ENCODE data around the gene IFITM2.
"Not testable (repeated sequence)": the region's sequence is repeated elsewhere in the genome, so short reads cannot be mapped to it uniquely, and the experiment has no call there.

IFITM2 gene

DNA sequence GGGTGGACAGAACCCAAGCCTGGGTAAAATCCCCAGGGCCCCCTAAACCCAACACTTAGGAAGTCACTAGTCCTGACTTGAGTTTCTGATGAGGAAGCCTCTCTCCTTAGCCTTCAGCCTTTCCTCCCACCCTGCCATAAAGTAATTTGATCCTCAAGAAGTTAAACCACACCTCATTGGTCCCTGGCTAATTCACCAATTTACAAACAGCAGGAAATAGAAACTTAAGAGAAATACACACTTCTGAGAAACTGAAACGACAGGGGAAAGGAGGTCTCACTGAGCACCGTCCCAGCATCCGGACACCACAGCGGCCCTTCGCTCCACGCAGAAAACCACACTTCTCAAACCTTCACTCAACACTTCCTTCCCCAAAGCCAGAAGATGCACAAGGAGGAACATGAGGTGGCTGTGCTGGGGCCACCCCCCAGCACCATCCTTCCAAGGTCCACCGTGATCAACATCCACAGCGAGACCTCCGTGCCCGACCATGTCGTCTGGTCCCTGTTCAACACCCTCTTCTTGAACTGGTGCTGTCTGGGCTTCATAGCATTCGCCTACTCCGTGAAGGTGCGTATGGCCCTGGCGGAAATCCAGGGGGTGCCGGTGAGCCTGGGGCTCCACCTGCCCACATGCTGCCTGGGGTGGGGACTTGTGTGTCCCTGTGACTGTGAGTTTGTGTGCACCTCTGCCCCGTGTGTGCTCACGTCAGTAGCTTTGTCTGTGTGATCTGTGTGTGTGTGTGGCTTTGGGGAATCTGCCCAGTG is 6.4 kb downstream of the IFITM2 start, which contains the start of gene IFITM1:
Gene IFITM1, plus strand, starts transcription at position 254 of the 767 bp plus-strand sequence. Its CDS starts 131 bp downstream, at position 385.
- ChIA-PET POLR2A (ENCODE audit: low non-redundant PET) (no interaction called here), CTCF (no interaction called here)
- DNase-seq (ENCODE audit: low spot score): peak; percentile 75
- H3K27ac ChIP-seq: peak within 1 kb of the TSS; percentile 96
- TF ChIP-seq, protein P1, sequence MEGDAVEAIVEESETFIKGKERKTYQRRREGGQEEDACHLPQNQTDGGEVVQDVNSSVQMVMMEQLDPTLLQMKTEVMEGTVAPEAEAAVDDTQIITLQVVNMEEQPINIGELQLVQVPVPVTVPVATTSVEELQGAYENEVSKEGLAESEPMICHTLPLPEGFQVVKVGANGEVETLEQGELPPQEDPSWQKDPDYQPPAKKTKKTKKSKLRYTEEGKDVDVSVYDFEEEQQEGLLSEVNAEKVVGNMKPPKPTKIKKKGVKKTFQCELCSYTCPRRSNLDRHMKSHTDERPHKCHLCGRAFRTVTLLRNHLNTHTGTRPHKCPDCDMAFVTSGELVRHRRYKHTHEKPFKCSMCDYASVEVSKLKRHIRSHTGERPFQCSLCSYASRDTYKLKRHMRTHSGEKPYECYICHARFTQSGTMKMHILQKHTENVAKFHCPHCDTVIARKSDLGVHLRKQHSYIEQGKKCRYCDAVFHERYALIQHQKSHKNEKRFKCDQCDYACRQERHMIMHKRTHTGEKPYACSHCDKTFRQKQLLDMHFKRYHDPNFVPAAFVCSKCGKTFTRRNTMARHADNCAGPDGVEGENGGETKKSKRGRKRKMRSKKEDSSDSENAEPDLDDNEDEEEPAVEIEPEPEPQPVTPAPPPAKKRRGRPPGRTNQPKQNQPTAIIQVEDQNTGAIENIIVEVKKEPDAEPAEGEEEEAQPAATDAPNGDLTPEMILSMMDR (conservative IDR thresholded peaks at IDR 0.05; ENCODE audit: low read depth): no peak

DNA sequence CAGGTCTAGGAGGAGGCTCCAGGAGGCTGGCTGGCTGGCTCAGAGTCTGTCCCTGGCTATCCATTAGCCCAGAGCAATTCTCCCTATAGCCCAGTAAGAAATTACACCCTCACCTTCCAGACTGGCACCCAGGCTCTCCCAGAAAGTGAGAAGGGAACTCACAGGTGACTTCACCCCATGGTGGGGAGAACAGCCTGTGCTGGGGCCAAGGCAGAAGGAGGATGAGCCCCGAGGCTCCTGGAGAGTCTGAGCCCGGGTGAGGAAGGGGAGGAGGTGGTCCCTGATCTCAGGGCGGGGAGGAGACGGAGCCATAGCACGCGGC is 6.9 kb downstream of the IFITM2 start:
- DNase-seq (ENCODE audit: low spot score); CTCF ChIA-PET; POLR2A ChIA-PET (ENCODE audit: low non-redundant PET): not testable (repeated sequence)
- H3K27ac ChIP-seq: peak overlapping the region; percentile 96

DNA sequence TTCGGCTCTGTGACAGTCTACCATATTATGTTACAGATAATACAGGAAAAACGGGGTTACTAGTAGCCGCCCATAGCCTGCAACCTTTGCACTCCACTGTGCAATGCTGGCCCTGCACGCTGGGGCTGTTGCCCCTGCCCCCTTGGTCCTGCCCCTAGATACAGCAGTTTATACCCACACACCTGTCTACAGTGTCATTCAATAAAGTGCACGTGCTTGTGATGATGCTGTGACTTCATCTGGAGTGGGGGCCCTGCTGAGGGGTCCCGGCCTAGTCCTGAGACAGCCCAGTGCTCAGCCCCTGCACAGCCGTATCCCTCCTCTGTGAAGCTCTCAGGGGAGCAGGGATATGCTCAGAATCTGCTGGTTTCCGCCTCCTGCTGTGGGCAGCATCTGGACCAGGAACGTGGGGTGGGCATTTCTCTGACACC is 7.5 kb downstream of the IFITM2 start:
- DNase-seq (ENCODE audit: low spot score): no peak
- H3K27ac ChIP-seq: peak overlapping the region; percentile 96
- ChIA-PET POLR2A (ENCODE audit: low non-redundant PET) (no interaction called here), CTCF (interaction anchor here (0.6 kb wide), 1 partner anchor 1234 kb away, joined by 4 read pairs; no protein-coding TSS in a partner anchor)
- TF ChIP-seq, protein P1 (conservative IDR thresholded peaks at IDR 0.05; ENCODE audit: low read depth): no peak

DNA sequence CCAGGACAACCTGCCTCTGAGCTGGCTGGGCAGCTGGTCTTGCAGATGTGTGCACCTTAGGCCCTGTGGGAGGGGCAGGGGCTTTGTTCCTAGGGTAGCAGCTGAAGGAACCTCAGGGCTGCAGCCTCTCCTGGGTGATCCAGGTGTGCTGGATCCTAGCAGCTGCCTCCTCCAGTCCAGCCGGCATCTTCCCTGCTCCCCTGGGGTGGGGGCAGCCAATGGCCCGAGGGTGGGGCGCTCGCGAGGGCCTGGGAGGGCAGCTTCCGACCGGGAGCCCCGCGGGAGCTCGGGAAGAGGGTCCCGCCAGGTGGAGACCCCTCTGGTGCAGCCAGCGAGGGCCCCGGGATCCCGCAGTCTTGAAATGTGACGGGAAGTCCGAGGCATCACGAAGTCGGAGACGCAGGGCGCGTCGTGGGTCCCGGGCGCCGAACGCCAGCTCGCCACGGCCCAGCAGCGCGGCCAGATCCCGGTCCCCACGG is 7.9 kb downstream of the IFITM2 start:
- no peak for DNase-seq (ENCODE audit: low spot score)
- H3K27ac ChIP-seq: peak overlapping the region; percentile 96
- CTCF ChIA-PET: interaction anchor here (0.6 kb wide), 1 partner anchor 1234 kb away, joined by 4 read pairs; no protein-coding TSS in a partner anchor

DNA sequence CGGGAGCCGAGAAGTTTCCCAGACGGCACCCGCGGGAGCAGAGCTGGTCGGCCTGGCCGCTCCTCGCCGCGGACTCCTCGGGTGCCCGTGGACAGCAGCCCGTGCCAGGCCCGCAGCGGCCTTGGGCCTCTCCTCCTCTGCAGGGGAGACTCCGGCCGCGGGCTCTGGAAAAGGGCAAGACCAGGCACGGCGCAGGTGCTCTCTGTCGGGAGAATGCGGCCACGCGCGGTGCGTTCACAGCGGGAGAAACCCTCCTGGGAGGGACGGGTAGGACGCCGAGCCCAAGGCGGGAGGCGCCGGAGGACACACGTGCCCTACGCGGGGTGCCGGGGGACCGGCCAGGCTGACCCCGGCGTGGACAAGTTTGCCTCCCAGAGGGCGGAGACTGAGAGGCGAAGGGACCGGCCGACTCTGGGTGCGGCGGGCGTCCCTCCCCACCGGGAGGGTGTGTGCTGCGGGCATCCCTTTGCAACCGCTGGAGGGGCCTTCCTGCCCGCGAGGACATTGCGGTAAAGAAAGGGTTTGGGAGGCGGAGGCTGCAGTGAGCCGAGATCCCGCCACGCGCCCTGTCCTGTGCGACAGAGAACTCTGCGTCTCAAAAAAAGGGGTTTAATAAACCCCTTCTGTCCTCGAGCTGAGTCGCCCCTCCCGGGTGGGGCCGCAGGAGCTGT is 8.6 kb downstream of the IFITM2 start:
- TF ChIP-seq, protein P1 (conservative IDR thresholded peaks at IDR 0.05; ENCODE audit: low read depth): no peak
- DNase-seq (ENCODE audit: low spot score): no peak
- peak overlapping the region; percentile 96 for H3K27ac ChIP-seq
- ChIA-PET POLR2A (ENCODE audit: low non-redundant PET) (interaction anchor here (1.3 kb wide), 1 partner anchor 40 kb away, joined by 3 read pairs; no protein-coding TSS in a partner anchor), CTCF (no interaction called here)

More for the DNA sequence above, 7.9 kb downstream of the IFITM2 start:
- TF ChIP-seq, protein P1 (conservative IDR thresholded peaks at IDR 0.05; ENCODE audit: low read depth): no peak
- POLR2A ChIA-PET (ENCODE audit: low non-redundant PET): interaction anchor here (1.3 kb wide), 1 partner anchor 40 kb away, joined by 3 read pairs; no protein-coding TSS in a partner anchor

DNA sequence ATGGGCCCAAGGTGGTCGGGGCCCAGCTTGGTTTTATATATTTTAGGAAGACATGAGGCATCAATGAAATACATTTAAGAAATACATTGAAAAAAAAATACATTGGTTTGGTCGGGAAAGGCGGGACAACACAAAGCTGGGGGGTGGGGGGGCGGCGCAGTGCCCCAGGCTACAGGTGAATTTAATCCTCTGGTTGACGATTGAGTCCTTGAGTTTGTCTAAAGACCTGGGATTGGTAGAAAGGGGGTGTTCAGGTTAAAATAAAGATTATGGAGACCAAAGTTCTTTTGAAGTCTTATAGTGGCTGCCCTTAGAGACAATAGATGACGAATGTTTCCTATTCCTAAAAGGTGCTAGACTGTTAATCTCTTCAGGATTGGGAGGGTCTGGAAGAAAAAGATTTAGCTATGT is 9.3 kb downstream of the IFITM2 start:
- CTCF ChIA-PET: no interaction called here
- TF ChIP-seq, protein P1 (conservative IDR thresholded peaks at IDR 0.05; ENCODE audit: low read depth): no peak
- POLR2A ChIA-PET (ENCODE audit: low non-redundant PET): no interaction called here
- peak overlapping the region; percentile 96 for H3K27ac ChIP-seq
- no peak for DNase-seq (ENCODE audit: low spot score)

DNA sequence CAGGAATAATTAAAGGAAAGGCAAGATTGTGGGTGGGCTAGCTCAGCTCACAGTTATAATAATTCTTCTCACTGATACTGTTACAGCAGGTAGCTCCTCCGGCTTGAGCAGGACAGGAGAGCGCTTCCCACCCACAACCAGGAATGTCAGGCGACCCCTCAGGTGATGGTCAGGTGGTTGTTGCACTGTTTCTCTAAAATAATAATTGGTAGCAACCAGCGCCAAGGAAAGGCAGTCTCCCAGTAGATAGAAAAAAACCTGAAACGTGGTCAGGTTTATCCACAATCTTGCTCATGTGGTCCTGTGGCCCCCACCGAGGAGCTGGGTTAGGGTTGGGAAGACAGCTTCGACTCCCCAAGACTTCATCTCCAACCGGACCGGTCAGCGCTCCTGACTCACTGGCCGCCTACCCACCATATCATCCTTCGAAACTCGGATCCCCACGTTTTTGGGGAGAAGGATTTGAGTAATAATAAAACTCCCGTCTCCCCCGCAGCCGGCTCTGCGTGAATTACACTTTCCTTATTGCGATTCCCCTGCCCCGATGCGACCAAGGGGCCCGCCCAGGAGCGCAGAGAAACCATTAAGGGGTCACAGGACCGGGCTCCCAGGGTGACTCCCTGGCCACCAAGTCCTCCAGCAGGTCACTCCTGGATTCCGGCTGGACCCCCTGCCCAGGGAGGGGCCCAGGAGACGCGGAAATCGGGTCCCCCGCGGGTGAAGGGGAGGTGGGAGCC is 10.2 kb downstream of the IFITM2 start:
- POLR2A ChIA-PET (ENCODE audit: low non-redundant PET): not testable (repeated sequence)

DNA sequence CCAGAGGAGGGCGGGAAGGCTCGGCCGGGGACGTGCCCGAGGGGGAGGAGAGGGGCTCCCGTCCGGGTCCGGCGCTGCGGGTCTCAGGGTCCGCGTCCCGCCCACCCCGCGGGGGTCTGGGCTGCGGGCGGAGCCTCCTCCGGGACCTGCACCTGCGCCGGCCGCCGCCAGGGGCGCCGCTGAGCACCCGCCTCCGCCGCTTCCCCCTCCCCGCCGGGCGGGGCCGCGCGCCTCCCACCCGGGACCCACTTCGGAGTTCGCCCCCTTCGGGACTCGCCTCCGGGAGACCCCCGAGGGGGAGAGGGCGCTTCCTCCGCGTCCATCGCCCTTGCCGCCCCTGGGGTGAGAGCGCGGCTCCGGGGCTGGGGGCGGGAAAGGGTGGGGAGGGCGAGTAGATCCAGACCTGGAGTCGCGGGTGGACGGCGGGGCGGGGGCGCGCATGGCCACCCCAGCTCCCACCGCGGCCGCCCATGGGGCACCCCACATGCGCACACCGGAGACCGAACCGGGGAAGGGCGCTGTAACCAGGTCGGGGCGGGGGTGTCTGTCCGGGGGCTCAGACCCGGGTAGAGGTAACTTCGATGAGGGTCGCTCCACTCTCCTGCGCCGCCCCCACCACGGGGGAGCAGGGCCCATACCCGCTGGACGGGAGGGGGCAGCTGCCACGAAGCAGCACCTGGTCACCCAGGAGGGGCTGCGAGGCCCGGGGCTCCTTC is 10.9 kb downstream of the IFITM2 start:
- H3K27ac ChIP-seq: peak overlapping the region; percentile 96
- POLR2A ChIA-PET (ENCODE audit: low non-redundant PET); CTCF ChIA-PET; DNase-seq (ENCODE audit: low spot score): not testable (repeated sequence)

More for the DNA sequence above, 10.2 kb downstream of the IFITM2 start:
- CTCF ChIA-PET; DNase-seq (ENCODE audit: low spot score): not testable (repeated sequence)
- peak overlapping the region; percentile 70 for H3K27ac ChIP-seq

DNA sequence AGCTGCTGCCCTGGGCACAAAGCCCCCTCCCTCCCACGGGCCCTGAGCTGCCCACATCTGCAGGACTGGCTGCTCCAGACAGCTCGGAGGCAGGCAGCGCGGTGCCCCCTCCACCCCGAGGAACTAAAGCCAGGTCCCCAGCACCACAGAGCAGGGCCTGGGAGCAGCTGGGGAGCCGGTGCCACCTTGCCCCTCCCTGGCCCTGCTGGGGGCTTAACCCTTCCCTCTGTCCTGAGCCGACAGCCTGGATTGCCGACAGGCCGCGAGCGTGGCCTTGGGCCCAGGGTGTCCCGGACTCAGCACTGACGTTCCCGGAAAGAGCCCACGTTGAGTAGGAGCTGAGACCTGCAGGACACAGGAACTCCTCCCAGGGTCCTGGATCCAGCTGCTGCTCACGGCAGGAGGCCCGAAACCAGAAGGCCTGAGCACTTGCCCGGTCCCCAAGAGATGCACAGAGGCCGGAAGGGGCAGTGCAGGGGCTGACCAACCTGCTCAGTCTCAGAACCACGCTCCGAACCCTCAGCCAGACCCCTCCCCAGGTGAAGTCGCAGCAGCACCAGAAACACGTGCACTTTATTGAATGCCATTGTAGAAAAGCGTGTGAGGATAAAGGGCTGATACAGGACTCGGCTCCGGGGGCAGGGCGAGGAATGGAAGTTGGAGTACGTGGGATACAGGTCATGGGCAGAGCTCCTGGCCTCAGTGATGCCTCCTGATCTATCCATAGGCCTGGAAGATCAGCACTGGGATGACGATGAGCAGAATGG is 11.7 kb downstream of the IFITM2 start:
- CTCF ChIA-PET: interaction anchor here (0.6 kb wide), 1 partner anchor 15 kb away, joined by 4 read pairs; no protein-coding TSS in a partner anchor
- POLR2A ChIA-PET (ENCODE audit: low non-redundant PET); DNase-seq (ENCODE audit: low spot score): not testable (repeated sequence)
- H3K27ac ChIP-seq: peak overlapping the region; percentile 96

Data from RWPE1 (cell line).